ENCODE data around the gene TEX44.

- TF ChIP-seq CTCF (IDR thresholded peaks at IDR 0.05 in 2 of 3, conservative IDR thresholded peaks at IDR 0.05 in 1 of 3; ENCODE audit: borderline replicate concordance in 1 of 3, insufficient read depth in 1 of 3, low read depth in 2 of 3, low read length in 2 of 3) (no peak), SRF (IDR thresholded peaks at IDR 0.05; ENCODE audit: low read depth) (no peak), EZH2 (IDR thresholded peaks at IDR 0.05) (no peak), CEBPB (IDR thresholded peaks at IDR 0.05; ENCODE audit: low read depth) (no peak), EZH2phosphoT487 (IDR thresholded peaks at IDR 0.05; ENCODE audit: borderline replicate concordance) (no peak), POLR2A (IDR thresholded peaks at IDR 0.05; ENCODE audit: borderline replicate concordance, extremely low read depth, insufficient read depth, insufficient read length) (no peak)
Measured at GRCh38 chr2:231632559-231633142, 40.0 kb downstream of the TEX44 start.
